AG04449 (cell line): ENCODE results near the gene LDLRAD3.

ENCODE experiments used
- CTCF ChIA-PET: fragments of 350-600 bp; formaldehyde crosslinking; extraction: SDS; loops from one replicate; lab custom pipeline; 2021; ENCODE audit warnings: antibody characterized with exemption; lab: Yijun Ruan, JAX
- POLR2A ChIA-PET: fragments of 400-600, 350-600 bp; formaldehyde crosslinking; extraction: SDS; loops from one replicate; lab custom pipeline; 2020; ENCODE audit warnings: antibody characterized with exemption, inconsistent platforms; lab: Yijun Ruan, JAX
- DNase-seq: peaks from one replicate; pipeline ENCODE4 v3.0.0-alpha.2; 2010; ENCODE audit warnings: low read depth, low spot score
- H3K4me3 ChIP-seq: 2 replicates; pipeline ENCODE4 v1.5.1; 2011; ENCODE audit warnings: low read depth, mild to moderate bottlenecking, control low read depth, low read length
- TF ChIP-seq, protein P1 (sequence below): IDR thresholded peaks from one replicate; pipeline ENCODE4 v1.5.1; 2011; ENCODE audit warnings: mild to moderate bottlenecking, moderate library complexity, low read length, control low read depth, inconsistent platforms; ENCODE audit not compliant: insufficient read depth; ENCODE audit errors: missing control alignments

LDLRAD3 gene

DNA sequence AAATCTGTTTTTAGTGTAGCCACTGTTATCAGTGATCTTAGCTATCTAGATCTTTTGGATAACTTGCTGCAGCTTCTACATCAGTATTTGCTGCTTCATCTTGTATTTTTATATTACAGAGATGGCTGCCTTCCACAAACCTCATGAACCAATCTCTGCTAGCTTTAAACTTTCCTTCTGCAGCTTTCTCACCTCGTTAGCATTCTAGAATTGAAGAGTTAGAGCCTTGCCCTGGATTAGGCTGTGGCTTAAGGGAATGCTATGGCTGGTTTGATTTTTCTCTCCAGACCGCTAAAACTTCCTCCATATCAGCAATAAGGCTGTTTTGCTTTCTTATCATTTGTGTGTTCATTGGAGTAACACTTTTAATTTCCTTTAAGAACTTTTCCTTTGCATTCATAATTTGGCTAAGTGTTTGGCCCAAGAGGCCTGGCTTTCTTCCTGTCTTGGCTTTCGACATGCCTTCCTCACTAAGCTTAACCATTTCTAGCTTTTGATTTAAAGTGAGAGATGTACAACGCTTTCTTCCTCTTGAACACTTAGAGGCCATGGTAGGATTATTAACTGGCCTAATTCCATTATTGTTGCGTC, 51.9 kb downstream of the LDLRAD3 start:
- CTCF ChIA-PET: interaction anchor here (1.3 to 1.5 kb wide), 2 partner anchors 10 to 136 kb away, joined by 3 to 4 read pairs; no protein-coding TSS in a partner anchor
- TF ChIP-seq, protein P1, sequence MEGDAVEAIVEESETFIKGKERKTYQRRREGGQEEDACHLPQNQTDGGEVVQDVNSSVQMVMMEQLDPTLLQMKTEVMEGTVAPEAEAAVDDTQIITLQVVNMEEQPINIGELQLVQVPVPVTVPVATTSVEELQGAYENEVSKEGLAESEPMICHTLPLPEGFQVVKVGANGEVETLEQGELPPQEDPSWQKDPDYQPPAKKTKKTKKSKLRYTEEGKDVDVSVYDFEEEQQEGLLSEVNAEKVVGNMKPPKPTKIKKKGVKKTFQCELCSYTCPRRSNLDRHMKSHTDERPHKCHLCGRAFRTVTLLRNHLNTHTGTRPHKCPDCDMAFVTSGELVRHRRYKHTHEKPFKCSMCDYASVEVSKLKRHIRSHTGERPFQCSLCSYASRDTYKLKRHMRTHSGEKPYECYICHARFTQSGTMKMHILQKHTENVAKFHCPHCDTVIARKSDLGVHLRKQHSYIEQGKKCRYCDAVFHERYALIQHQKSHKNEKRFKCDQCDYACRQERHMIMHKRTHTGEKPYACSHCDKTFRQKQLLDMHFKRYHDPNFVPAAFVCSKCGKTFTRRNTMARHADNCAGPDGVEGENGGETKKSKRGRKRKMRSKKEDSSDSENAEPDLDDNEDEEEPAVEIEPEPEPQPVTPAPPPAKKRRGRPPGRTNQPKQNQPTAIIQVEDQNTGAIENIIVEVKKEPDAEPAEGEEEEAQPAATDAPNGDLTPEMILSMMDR: no peak
- H3K4me3 ChIP-seq: no peak overlapping the region
- DNase-seq: no peak
- POLR2A ChIA-PET: no interaction called here

DNA sequence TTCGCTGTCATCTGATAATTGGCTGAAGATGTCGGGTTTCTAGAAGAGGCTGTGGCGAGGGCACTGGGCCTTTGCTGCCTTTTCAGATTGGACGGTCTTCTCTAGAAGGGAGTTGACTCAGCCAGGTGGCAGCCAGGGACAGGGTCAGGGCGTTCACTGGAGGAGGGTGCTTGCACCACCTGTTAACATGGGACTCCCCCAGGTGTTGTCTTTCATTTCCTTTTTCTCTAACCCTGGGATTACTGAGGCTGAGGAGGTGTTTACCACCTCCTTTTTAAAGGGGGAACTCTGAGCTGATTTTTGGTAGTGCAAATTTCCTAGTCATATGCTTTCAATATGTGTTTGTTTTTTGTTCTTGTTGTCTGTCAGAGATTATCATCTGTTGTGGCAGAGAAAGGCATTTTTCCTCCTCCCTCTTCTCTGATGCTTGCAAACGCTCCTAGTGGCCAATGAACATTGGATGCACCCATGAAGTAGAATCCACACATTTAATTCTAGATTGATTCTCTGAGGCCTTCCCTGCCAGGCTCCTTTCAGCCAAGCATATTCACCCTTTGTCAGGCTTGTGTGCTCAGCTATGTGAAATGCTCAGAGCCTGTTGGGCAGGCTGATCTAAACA, 54.1 kb downstream of the LDLRAD3 start:
- ChIA-PET CTCF (no interaction called here), POLR2A (no interaction called here)
- DNase-seq: no peak
- no peak overlapping the region for H3K4me3 ChIP-seq
- TF ChIP-seq, protein P1: no peak

DNA sequence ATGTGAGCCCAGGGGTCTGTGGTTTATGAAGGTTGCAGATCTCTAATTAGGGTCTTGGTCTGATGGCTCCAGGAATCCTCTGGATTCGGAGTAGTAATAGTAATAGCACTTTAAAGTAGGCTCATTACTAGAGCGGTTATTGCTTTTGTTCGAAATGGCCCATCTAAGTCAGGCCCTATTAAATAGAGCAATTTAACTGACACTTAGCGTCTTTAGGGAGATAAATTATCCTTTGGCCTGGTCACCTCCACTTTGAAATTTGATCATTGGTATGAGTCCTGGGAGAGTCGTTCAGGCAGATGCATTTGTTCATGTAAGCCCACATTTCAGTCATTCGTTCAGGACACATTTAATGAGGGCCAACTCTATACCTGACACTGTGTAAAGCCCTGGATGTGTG, 54.8 kb downstream of the LDLRAD3 start:
- no peak overlapping the region for H3K4me3 ChIP-seq
- POLR2A ChIA-PET: no interaction called here
- no peak for DNase-seq
- TF ChIP-seq, protein P1: no peak
- CTCF ChIA-PET: no interaction called here

DNA sequence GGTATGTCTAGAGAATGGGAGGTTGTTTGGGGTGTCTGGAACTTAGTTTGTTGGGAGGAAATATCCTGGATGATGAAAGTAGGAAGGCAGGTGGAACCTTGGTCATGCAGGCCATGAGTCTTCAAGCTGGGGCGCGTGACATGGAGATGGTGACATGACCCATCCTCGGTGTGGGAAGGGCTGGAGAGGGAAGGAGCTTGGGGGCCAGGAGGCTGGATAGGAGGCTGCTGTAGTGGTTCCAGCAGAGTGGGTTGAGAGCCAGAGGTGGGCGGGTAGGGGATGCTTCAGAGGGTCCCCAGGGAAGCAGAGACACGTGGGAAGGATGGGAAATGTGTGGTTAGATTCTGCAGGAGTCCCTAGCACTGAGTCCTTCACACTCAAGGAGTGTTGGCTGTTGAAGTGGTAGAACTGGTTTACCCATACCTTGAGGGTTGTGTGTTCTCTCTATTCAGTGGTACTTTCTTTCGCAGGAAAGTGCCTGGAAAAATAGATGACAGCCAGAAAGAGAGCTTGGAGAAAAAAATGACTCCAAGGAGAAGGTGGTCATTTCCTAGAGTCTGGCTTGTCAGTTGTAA, 56.8 kb downstream of the LDLRAD3 start:
- DNase-seq: no peak
- CTCF ChIA-PET: no interaction called here
- POLR2A ChIA-PET: no interaction called here
- no peak overlapping the region for H3K4me3 ChIP-seq
- TF ChIP-seq, protein P1: no peak

DNA sequence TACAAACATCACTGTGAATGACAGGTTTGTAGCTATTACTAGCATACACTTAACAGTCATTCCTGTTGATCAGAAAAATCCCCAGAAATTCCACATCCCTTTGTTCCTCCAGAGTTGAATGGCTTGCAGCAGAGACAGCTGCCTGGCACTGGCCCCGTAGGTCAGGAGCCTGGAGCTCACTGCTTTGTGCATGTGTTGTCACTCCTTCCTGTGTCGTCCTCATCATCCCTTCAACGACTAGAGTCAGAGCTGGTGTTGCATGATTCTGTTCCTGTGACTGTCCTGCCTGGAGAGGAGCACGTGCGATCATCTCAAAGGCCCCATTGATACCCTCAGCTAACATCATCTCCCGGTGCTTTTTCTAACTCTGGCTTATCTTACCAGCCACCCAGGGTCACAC, 58.3 kb downstream of the LDLRAD3 start:
- POLR2A ChIA-PET: no interaction called here
- CTCF ChIA-PET: interaction anchor here (0.8 to 1.6 kb wide), 3 partner anchors 27 to 266 kb away, joined by 3 read pairs; no protein-coding TSS in a partner anchor
- no peak overlapping the region for H3K4me3 ChIP-seq
- DNase-seq: no peak
- TF ChIP-seq, protein P1: no peak

DNA sequence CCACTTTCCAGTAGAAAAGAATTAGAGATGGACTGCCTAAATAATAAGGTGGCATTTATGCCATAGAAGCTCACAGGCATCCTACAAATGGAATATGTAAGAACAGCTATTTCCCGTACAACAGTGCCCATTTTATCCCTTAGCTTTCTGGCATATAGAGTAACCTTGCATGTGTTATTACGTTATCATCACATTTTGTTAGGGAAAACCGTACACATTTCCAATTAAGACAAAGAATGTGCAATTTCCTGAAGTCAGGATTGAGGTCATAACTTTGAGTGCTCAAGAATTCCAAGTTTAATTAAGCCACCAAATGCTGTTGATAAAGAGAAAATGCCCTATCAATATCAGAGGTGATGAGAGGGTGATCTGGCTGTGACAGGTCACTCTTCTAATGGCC, 58.9 kb downstream of the LDLRAD3 start:
- H3K4me3 ChIP-seq: no peak overlapping the region
- ChIA-PET CTCF (interaction anchor here (0.9 to 1.6 kb wide), 2 partner anchors 27 to 258 kb away, joined by 3 read pairs; no protein-coding TSS in a partner anchor), POLR2A (no interaction called here)
- TF ChIP-seq, protein P1: no peak
- no peak for DNase-seq
